Renal cortical epithelial cell (primary cell): ENCODE data around the gene C1orf116. TPM values are rescaled to one million over a fixed set of nuclear protein-coding genes. Genes with fewer than 3 reads are reported as not detected.

Experiments used
- DNase-seq: peaks from one replicate; pipeline ENCODE4 v3.0.0-alpha.2; 2011; ENCODE audit warnings: low read depth
- total RNA-seq: library from RNA; depleted of rRNA; stranded (reverse); fragments of >200 nt; gene quantifications from 2 replicates; pipeline ENCODE4 v1.2.3, GENCODE V29; 2014

The C1orf116 gene
- total RNA-seq, 1 donor from 2014 or later = 17.9 TPM

DNA sequence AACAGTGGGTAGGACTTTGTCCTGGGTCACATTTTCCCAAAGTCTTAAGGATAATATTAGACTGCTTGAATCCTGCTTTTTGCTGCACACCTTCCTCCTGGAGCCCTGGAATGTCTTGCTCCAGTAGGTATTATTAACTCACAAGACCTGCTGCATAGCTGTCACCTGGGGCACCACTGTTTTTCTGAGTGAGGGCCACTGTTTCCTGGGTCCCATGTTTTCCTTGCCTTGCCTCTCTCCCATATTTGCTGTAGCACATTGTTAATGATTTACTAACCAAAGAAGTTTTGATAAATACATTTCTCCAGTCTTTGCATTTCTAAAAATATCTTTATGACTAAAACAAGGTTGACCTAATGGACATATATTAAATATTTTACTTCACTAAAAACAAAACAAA, 39.8 kb downstream of the C1orf116 start:
- peak; percentile 81 for DNase-seq

DNA sequence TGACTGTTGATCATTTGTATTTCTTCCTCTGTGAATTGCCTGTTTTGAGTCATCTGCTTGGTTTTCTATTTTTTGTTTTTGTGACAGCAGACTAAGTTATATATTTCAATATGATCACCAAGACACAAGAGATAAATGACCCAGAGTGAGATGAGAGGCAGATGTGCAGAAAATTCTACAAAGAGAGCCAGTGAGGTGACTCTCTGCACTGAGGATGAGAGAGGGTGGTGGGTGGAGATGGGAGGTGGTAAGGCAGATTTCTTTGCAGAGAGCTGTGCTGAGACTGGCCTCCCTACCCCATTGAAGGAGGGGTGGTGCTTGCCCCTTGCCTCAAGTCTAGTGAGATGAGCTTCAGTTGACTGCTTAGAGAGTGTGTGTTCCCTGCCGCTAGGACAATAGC, 44.7 kb downstream of the C1orf116 start:
- DNase-seq = no peak

DNA sequence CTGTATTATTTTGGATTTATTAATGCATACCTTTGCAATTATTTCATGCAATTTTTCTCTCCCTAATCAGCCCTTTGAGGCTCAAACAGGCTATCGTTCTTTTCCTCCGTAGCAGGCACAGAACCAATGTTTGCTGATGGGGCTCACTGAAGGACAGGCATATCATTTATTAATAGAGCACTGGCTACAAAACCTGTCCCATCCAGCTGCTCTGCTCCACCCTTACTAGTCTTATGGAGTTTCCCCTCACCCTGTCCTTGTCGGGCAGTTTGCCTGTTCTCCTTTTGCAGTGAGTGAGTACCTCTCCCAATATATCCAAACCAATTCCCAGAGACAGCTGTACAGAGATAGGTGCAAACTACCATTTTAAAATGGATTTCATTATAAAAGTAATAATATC, 45.7 kb downstream of the C1orf116 start:
- no peak for DNase-seq

DNA sequence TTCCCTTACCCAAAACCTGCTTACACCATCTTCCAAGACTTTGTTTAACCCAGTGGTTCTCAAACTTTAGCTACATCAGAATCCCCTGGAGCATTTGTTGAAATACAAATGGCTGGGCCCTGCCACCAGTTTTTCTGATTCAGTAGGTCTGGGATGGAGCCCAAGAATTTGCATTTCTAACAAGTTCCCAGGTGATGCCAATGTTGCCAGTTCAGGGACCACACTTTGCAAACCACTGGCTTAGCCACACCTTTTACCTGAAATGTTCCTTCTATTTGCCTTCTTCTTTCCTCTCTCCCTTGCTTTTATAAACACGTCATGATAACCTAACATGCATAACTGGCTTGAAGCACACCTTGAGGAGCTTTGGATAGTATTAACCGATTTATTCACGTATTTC, 46.2 kb downstream of the C1orf116 start:
- DNase-seq = no peak

DNA sequence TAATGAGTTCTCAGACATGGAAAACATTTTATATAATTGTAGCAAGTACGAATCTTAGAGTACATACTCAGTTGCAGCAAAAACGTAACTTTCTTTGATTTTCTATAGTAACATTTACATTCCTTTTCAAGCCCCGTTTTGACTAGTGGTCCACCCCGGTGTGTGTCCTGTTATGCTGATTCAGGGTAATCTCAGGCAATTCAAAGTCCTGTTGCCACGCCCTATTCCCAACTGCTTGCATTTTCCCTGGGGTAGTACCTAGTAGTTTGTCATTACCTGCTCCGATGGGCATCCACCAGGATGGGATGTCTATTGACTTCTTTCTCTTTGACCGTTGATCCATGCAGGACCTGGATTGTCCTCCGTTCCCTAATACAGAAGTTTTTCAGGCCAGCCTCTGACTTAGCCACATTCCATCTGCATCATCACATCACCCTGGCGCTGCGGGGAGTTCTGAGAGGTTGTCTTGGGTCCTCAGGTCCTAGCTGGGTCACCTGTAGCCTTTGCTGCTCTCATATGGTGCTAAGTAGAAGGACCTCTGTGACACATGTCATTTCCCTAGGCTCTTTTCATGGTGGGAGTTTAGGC, 47.3 kb downstream of the C1orf116 start:
- no peak for DNase-seq

DNA sequence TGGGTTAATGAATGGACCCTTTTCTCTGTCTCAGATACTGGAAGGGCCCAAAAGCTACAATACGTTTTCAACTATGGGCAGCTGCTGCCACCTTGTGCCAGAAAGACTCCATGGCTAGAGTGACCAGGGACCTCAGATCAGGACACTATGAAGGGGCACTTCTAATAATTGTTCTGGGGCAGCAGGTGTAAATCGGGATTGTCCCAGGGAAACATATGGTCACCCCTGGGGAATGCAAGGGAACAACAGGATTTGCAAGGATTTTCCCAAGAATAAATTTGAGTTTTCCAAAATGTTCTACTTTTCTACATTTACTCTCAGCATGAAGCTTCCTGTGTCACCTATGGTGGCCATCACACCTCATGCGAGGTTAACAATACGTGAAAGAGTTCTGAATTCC, 50.3 kb downstream of the C1orf116 start:
- no peak for DNase-seq

DNA sequence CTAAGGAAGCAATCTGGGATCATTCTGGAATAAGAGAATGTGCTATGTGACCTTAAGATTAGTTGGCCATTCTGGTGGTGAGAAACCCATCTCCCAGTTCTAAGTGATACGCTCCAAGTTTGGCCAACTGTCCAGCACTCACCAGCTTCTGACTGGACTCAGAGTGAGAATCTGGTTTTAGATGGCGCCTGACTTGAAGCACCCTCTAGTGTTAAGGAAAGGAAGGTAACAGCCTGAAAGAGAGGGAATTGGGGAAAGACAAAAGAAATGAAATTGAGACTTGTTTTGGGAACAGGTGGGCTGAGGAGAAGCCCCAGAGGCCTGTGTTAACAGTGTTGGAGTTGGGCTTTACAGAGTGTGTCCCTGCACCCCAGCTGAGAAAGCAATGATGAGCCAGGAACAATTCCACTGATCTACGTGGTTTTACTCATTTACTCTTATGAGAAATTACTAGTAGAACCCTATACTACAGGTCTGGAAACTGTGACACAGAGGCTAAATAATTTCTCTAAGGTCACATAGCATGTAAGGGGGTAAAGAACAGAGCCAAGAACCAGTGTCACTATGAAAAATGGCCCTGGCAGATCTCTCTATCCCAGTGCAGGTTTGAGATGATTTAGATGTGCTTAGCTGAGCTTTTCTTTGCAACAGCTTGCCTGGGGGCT, 53.0 kb downstream of the C1orf116 start:
- peak; percentile 57 for DNase-seq

DNA sequence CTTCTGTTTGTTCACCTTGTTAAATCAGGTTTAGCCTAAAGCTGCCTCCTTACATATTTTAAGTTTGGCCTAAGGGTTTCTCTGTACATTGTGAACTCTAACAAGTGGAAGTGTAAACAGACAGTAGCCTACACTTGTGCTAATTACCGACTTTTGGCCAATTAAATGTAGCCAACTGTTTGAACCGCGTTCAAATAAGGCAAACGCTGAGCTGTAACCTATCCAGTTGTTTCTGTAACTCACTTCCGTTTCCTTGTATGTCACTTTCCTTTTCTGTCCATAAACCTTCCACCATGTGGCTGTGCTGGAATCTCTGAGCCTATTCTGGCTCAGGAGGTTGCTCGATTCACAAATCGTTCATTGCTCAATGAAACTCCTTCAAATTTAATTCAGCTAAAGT, 54.3 kb downstream of the C1orf116 start:
- no peak for DNase-seq

DNA sequence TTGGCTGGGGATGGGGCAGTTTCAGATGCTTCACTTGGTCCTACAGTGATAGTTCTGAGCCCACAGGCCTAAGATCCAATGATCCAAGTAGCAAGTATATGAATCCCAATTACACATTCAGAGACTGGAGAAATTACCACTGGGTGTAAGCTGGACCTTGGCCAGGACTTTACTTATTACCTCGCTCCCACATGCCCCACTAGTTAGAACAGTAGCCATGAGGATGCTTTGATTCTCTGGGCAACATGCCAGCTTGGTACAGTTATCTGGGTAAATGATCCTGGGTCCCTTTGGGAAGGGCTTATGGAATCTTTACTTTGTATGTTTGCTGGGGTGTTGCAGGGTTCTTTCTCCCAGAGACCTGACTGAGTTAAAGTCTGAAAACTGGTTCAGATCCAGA, 57.2 kb downstream of the C1orf116 start:
- DNase-seq = peak; percentile 53

DNA sequence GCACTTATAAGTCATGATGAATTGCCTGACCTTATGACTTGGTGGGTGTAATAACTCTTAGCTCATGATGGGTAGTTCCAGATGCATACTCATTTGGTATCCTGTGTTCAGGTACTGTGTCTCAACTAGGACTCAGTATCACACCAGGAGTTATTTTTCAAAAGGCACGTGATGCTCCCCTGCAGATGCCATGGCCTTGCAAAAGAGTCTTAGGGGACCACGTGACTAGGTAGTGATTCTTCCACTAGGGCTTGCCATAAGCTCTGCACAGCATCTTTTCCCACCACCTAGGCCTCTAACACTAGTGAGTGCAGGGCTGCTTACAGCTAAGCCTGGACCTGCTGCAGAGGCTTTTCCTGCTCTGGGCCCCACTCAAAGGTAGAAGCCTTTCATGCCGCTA, 58.4 kb downstream of the C1orf116 start:
- DNase-seq = no peak

DNA sequence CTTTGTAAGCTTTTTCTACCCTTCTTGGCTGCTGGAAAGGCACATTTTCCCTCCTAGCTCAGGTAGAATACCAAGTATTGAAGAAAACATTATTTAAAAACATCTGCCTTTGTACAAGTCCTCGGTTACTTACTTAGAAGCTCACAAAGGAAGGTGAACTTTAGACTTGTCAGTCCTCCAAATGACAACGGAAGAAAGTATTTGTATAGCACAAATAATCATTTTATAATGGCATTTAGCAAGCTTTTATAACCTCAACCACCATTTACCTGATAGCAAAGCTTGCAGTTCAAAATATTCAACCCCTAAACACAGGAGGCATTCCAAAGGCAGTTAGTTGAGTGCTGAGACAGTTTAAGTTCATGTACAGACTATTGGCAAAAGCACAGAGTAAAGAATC, 59.8 kb downstream of the C1orf116 start:
- no peak for DNase-seq

DNA sequence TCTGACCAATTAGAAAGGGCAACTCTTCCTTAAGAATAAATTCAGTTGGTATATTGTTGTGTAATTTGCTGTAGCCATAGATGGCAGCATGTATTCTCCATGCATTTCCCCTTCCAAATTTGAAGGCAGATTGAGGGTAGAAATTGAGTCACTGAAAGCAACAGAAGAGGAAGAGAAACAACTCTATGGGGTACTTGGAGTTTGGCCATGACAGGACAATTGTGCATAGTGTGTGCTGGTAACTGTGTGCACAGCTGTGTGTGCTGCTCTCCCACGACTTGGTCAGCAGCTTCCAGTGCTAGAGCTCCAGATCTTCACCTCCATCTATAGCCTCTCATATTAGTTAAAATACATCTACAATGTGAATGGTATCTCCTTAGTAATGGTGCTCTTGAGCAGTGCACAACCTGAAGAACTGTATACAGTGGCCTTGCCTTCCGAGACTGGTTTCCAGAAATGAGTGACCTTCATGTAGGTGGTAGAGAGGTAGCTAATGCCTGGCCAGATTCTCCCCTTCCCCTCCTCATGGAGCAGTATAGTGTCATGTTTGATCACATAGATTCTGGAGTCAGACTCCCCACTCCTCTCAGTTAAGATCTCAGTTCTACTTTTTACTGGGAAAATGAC, 61.4 kb downstream of the C1orf116 start:
- no peak for DNase-seq

DNA sequence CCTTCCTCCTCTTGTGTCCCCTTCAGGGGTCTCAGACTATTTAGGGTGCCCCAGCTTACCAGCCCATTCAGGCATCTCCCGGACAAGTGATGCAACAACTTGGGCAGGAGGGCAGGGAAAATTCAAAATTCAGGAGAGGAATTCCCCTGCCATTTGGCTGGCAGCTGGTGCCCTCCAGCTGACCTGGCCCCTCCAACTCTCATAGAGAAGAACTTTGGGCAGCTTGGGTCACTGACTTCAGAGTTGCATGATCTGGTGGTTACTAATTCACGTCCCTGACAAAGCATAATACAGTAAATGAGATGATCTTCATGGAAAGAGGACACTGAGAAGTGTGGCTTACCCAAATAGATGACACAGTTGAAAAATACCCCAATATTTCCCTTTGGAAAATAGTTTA, 62.1 kb downstream of the C1orf116 start, which contains the start of gene FCAMR:
Gene FCAMR (minus strand): TSS at position 15 of the 400 bp plus-strand sequence. CDS start 335 bp downstream, outside the sequence.
- no peak for DNase-seq

DNA sequence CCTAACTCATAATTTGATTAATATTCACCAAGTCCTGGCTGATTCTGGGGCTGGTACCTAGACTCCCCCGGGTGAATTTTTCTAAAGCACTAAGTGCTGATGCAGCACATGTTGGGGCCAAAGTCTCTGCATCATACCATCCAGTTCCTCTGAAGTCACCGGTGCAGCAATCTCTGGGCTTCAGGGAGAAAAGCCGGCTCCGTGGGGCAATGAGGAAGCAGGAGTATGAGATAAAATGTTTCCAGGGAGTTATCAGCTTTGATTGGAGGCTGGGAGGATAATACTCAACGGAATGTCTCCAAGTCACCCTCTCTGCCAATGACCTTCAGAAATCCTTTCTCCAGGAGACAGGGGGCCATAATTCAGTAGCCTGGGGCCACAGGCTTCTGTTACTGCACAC, 63.5 kb downstream of the C1orf116 start:
- DNase-seq = no peak

Other genes with a start within 250 kb of the C1orf116 start
- gene IL20, start 167.1 kb downstream of the C1orf116 start, total RNA-seq = not detected in 2 replicates
- not detected in 2 replicates for gene IL24, start 135.3 kb downstream of the C1orf116 start, total RNA-seq
- 0.05 TPM in 1 of 2 replicates, not detected in the other for gene FCMR, start 110.8 kb downstream of the C1orf116 start, total RNA-seq
- 3.8 and 15.7 TPM in 2 replicates for gene PIGR, start 86.3 kb downstream of the C1orf116 start, total RNA-seq
- 0.69 and 3.6 TPM in 2 replicates for gene FCAMR, start 62.3 kb downstream of the C1orf116 start, total RNA-seq
- gene YOD1, start 18.5 kb upstream of the C1orf116 start, total RNA-seq = 15.1 and 15.5 TPM in 2 replicates
- 10.7 and 15.8 TPM in 2 replicates for gene PFKFB2, start 20.5 kb upstream of the C1orf116 start, total RNA-seq
- gene C4BPB, start 56.1 kb upstream of the C1orf116 start, total RNA-seq = not detected in 2 replicates
- 0.05 TPM in 1 of 2 replicates, not detected in the other for gene C4BPA, start 71.5 kb upstream of the C1orf116 start, total RNA-seq